Activated CD4-positive, alpha-beta T cell treated with anti-CD3 and anti-CD28 coated beads, Interleukin-2, amount 10 ng/mL, durations not matched to agents 24 days and 14 days (primary cell): ENCODE measurements around the gene UBL4A. TPM values are rescaled to one million over a fixed set of nuclear protein-coding genes. Genes with fewer than 3 reads are reported as not detected.

ENCODE experiments used
- DNase-seq: peaks from one replicate; pipeline ENCODE4 v3.0.0; 2022
- H3K27ac Mint-ChIP-seq: one replicate; pipeline ENCODE4 v1.8.0; 2022; ENCODE audit warnings: mild to moderate bottlenecking, mixed read lengths
- H3K27me3 Mint-ChIP-seq: one replicate; pipeline ENCODE4 v1.8.0; 2022; ENCODE audit warnings: mixed read lengths
- H3K36me3 Mint-ChIP-seq: one replicate; pipeline ENCODE4 v1.8.0; 2022; ENCODE audit warnings: low read depth, mild to moderate bottlenecking, mixed read lengths
- H3K4me1 Mint-ChIP-seq: one replicate; pipeline ENCODE4 v1.8.0; 2021; ENCODE audit warnings: mixed read lengths
- H3K4me3 Mint-ChIP-seq: one replicate; pipeline ENCODE4 v1.8.0; 2022; ENCODE audit warnings: mild to moderate bottlenecking, moderate library complexity, mixed read lengths
- H3K9me3 Mint-ChIP-seq: one replicate; pipeline ENCODE4 v1.8.0; 2021; ENCODE audit warnings: mixed read lengths
- intact Hi-C: fragments of 100-400 bp; cut with micrococcal nuclease; formaldehyde crosslinking; loops from one replicate; pipeline ENCODE4 v1.15.1; 2023
- total RNA-seq: library from RNA; stranded (reverse); gene quantifications from 2 replicates; pipeline ENCODE4 v1.2.3, GENCODE V29; 2022

UBL4A gene
- total RNA-seq, 1 donor from 2014 or later: 54.8 TPM

- peak within 1 kb of the TSS; percentile 90 for H3K4me3 Mint-ChIP-seq
- DNase-seq: peak; percentile 97
- H3K4me1 Mint-ChIP-seq: peaks cover 23% of the 10 kb centered on the region
- H3K27ac Mint-ChIP-seq: peak within 1 kb of the TSS; percentile 93
- H3K36me3 Mint-ChIP-seq: peaks cover 13% of the 10 kb centered on the region
- intact Hi-C loops: loop anchor here (1.0 to 10.0 kb wide), 3 partner anchors 26 to 141 kb away; partner anchors contain the start of genes EMD, FLNA, LAGE3 and SLC10A3
- H3K9me3 Mint-ChIP-seq: no peaks in the 10 kb centered on the region
- H3K27me3 Mint-ChIP-seq: no peaks in the 10 kb centered on the region
These were observed 29.7 kb upstream of the UBL4A start, which contains the start of gene FAM3A for GRCh38 chrX:154515966-154516655. FAM3A (minus strand) TSS chrX:154516232; CDS start chrX:154515772, 460 bp downstream.

GRCh38 chrX:154515090-154515965 is 28.9 kb upstream of the UBL4A start:
- peak overlapping the region; percentile 90 for H3K4me3 Mint-ChIP-seq
- intact Hi-C loops: loop anchor here (10.0 kb wide), 1 partner anchor 141 kb away; the partner anchor contains the start of genes EMD and FLNA
- peaks cover 24% of the 10 kb centered on the region for H3K4me1 Mint-ChIP-seq
- H3K27me3 Mint-ChIP-seq: no peaks in the 10 kb centered on the region
- peak overlapping the region; percentile 89 for H3K27ac Mint-ChIP-seq
- peaks cover 15% of the 10 kb centered on the region for H3K36me3 Mint-ChIP-seq
- peak; percentile 76 for DNase-seq
- H3K9me3 Mint-ChIP-seq: no peaks in the 10 kb centered on the region

DNA sequence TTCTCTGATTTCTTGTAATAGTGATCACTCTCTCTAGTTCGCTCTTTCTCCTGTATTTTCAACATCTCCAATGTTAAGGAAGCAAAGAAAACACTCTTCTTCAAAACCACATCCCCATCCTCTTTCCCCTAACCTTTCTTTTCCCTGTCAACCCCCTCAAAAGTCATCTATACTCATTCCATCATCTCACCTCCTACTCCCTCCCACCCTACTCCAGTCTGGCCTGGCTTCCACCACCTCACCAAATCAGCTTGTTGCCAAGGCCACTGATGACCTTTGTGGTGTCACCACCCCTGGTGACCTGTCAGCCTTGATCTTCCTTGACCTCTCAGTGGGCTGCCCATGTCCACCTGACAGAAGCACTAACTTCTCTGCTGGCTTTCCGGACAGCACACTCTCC is 27.3 kb upstream of the UBL4A start:
- Mint-ChIP-seq H3K27me3 (no peaks in the 10 kb centered on the region), H3K27ac (peak overlapping the region; percentile 82), H3K4me1 (peaks cover 25% of the 10 kb centered on the region), H3K4me3 (peak overlapping the region; percentile 50), H3K9me3 (no peaks in the 10 kb centered on the region), H3K36me3 (peaks cover 26% of the 10 kb centered on the region)
- intact Hi-C loops: loop anchor here (10.0 kb wide), 1 partner anchor 139 kb away; the partner anchor contains the start of genes EMD and FLNA
- no peak for DNase-seq

DNA sequence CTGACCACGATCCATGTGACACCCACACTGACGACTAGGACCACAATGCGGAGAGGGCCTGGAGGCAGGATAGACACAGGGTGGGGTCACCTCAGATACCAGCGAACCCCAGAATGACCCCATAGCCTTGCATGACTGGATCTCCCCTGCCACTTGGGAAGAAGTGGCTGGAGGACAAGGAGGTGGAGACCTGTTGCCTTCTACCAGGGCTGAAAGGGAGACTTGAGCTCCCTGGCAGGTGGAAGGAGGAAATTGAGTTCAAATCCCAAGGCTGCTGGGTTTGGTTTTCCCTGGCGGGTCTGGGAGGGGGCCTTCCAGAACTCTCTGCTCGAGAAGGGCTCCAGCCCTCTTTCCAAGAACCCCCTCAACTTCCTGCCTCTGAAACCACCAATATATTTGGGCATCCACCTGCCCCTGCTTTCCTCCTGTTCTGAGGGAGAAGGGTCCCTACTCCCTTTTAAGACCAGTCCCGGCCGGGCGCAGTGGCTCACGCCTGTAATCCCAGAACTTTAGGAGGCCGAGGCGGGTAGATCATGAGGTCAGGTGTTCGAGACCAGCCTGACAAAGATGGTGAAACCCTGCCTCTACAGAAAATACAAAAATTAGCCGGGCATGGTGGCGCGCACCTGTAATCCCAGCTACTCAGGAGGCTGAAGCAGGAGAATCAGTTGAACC is 26.6 kb upstream of the UBL4A start:
- no peak for DNase-seq
- Mint-ChIP-seq H3K4me1 (peaks cover 25% of the 10 kb centered on the region), H3K4me3 (no peak overlapping the region), H3K9me3 (no peaks in the 10 kb centered on the region), H3K36me3 (peaks cover 30% of the 10 kb centered on the region), H3K27ac (no peak overlapping the region), H3K27me3 (no peaks in the 10 kb centered on the region)
- intact Hi-C loops: loop anchor here (10.0 kb wide), 1 partner anchor 138 kb away; the partner anchor contains the start of genes EMD and FLNA

- H3K27me3 Mint-ChIP-seq: no peaks in the 10 kb centered on the region
- H3K4me1 Mint-ChIP-seq: peaks cover 25% of the 10 kb centered on the region
- DNase-seq: no peak
- H3K27ac Mint-ChIP-seq: peak overlapping the region; percentile 70
- no peaks in the 10 kb centered on the region for H3K9me3 Mint-ChIP-seq
- peaks cover 33% of the 10 kb centered on the region for H3K36me3 Mint-ChIP-seq
- no peak overlapping the region for H3K4me3 Mint-ChIP-seq
- intact Hi-C loops: loop anchor here (10.0 kb wide), 1 partner anchor 137 kb away; the partner anchor contains the start of genes EMD and FLNA
These were observed 25.3 kb upstream of the UBL4A start for GRCh38 chrX:154511761-154512160.

GRCh38 chrX:154509455-154509854 is 23.0 kb upstream of the UBL4A start:
- Mint-ChIP-seq H3K36me3 (peaks cover 32% of the 10 kb centered on the region), H3K4me3 (no peak overlapping the region), H3K9me3 (no peaks in the 10 kb centered on the region), H3K4me1 (peaks cover 16% of the 10 kb centered on the region), H3K27me3 (no peaks in the 10 kb centered on the region), H3K27ac (no peak overlapping the region)
- DNase-seq: no peak
- intact Hi-C loops: no loop called here

DNA sequence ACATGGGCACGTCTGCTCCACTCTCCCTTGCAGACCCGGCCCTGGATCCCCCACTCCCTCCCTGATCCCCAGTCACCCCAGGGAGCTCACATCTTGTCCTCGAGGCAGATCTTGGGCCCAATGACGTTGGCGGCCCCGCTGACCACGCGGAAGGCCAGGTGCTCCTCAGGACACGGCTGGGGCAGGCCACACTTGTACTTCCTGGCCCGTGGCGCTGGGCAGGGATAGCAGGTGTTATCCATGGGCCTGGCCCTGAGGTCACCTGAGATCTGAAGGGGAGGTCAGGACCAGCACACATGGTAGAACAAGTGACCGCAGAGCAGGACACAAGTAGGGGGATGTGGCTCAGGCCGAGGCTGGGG is 21.9 kb upstream of the UBL4A start:
- intact Hi-C loops: no loop called here
- no peaks in the 10 kb centered on the region for H3K27me3 Mint-ChIP-seq
- no peaks in the 10 kb centered on the region for H3K9me3 Mint-ChIP-seq
- H3K36me3 Mint-ChIP-seq: peaks cover 27% of the 10 kb centered on the region
- H3K4me1 Mint-ChIP-seq: peaks cover 9% of the 10 kb centered on the region
- no peak overlapping the region for H3K4me3 Mint-ChIP-seq
- no peak overlapping the region for H3K27ac Mint-ChIP-seq
- DNase-seq: no peak

GRCh38 chrX:154507673-154508383 is 21.4 kb upstream of the UBL4A start:
- H3K4me1 Mint-ChIP-seq: peaks cover 9% of the 10 kb centered on the region
- H3K27me3 Mint-ChIP-seq: no peaks in the 10 kb centered on the region
- no peak overlapping the region for H3K4me3 Mint-ChIP-seq
- no peak for DNase-seq
- H3K9me3 Mint-ChIP-seq: no peaks in the 10 kb centered on the region
- no peak overlapping the region for H3K27ac Mint-ChIP-seq
- intact Hi-C loops: no loop called here
- H3K36me3 Mint-ChIP-seq: peaks cover 27% of the 10 kb centered on the region

DNA sequence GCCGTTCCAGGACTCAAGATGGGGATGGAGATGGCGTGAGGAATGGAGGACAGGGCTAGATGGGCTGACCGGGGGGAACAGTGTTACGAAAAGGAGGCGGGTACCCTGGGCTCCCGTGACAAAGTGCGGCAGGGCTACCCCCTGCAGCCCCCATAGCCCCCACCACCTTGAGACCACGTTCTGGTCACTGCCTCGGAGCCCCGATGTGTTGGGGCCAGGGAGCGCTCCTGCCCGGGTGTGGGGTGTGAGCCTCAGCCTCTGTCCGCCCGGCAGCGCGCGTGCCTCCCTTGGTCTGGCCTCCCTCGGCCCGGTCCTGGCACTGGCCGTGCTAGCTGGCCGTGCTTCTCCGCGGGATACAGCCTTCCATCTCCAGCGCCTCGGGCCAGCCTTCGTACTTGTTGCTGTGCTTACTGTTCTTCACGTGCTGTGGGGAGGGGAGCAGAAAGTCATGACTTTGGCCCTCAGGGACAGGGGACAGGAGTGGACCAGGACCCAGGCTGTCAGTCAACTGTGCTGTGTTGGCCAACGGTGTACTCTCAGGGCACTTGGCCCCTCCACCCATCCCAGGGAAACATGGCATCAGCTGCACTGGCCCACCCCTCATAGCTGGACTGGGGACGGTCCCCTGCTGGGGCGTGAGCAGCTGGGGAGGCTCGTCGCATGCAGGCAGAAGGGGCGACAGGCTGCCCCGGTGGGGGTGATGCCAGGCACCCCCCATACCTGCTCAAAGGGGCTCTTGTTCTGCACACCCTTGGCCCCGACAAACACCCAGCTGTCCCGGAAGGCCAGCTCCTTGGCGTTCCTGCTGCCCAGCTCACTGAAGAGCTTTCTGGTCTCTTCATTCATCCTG is 20.3 kb upstream of the UBL4A start:
- no peaks in the 10 kb centered on the region for H3K27me3 Mint-ChIP-seq
- no peak for DNase-seq
- no peaks in the 10 kb centered on the region for H3K9me3 Mint-ChIP-seq
- no peak overlapping the region for H3K27ac Mint-ChIP-seq
- H3K4me3 Mint-ChIP-seq: no peak overlapping the region
- intact Hi-C loops: no loop called here
- peaks cover 23% of the 10 kb centered on the region for H3K36me3 Mint-ChIP-seq
- peaks cover 6% of the 10 kb centered on the region for H3K4me1 Mint-ChIP-seq

GRCh38 chrX:154505734-154506133 is 19.3 kb upstream of the UBL4A start:
- intact Hi-C loops: no loop called here
- H3K27me3 Mint-ChIP-seq: no peaks in the 10 kb centered on the region
- DNase-seq: no peak
- H3K4me3 Mint-ChIP-seq: no peak overlapping the region
- H3K36me3 Mint-ChIP-seq: peaks cover 21% of the 10 kb centered on the region
- H3K4me1 Mint-ChIP-seq: peaks cover 1% of the 10 kb centered on the region
- H3K9me3 Mint-ChIP-seq: no peaks in the 10 kb centered on the region
- H3K27ac Mint-ChIP-seq: no peak overlapping the region

DNA sequence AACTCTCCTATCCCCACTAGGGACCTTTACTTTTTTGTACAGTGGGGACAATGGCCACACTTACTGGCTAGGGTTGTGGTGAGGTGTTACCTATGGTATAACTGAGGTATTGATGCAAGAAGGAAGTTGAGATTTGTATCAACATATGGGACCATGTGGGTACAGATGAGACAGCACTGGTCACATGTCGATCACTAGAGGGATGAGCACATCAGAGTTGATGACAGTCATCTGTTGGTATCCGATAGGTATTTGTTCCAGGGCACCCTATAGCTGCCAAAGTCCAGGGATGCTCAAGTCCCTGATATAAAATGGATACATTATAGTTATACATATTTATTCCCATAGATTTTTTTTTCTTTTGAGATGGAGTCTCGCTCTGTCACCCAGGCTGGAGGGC is 16.6 kb upstream of the UBL4A start:
- Mint-ChIP-seq H3K4me1 (no peaks in the 10 kb centered on the region), H3K27ac (no peak overlapping the region), H3K27me3 (no peaks in the 10 kb centered on the region), H3K4me3 (no peak overlapping the region), H3K36me3 (peaks cover 6% of the 10 kb centered on the region), H3K9me3 (no peaks in the 10 kb centered on the region)
- no peak for DNase-seq
- intact Hi-C loops: no loop called here

GRCh38 chrX:154502098-154502497 is 15.7 kb upstream of the UBL4A start:
- intact Hi-C loops: no loop called here
- Mint-ChIP-seq H3K4me3 (no peak overlapping the region), H3K9me3 (no peaks in the 10 kb centered on the region), H3K36me3 (peaks cover 4% of the 10 kb centered on the region), H3K27ac (no peak overlapping the region), H3K4me1 (no peaks in the 10 kb centered on the region), H3K27me3 (no peaks in the 10 kb centered on the region)
- no peak for DNase-seq
